Subcutaneous adipose tissue (tissue), 4 donors: ENCODE data around the gene HMGB1. TPM values are rescaled to one million over a fixed set of nuclear protein-coding genes. Genes with fewer than 3 reads are reported as not detected.

Source experiments
- CTCF ChIP-seq: fragments of 450-650 bp; IDR thresholded peaks from one replicate; pipeline ENCODE4 v1.5.1; 2016; ENCODE audit warnings: low read depth, mild to moderate bottlenecking, control low read depth, antibody characterized with exemption, moderate library complexity
- total RNA-seq, 4 donors: library from RNA; depleted of rRNA; stranded (reverse); fragments of >200 nt; gene quantifications; one replicate each; pipeline ENCODE4 v1.1.0, GENCODE V29; 2016

Gene HMGB1
- total RNA-seq, 4 donors from 2014 or later, result 194 to 234 (median 222) TPM

GRCh38 chr13:30435911-30436451 is 29.8 kb downstream of the HMGB1 start:
- no peak for TF ChIP-seq CTCF

GRCh38 chr13:30431269-30431940 is 34.3 kb downstream of the HMGB1 start:
- no peak for TF ChIP-seq CTCF

- no peak for TF ChIP-seq CTCF
Observed at GRCh38 chr13:30429721-30430694, 35.7 kb downstream of the HMGB1 start.

- TF ChIP-seq CTCF, result no peak
Observed at GRCh38 chr13:30429235-30429634, 36.5 kb downstream of the HMGB1 start.

GRCh38 chr13:30423891-30424290 is 41.8 kb downstream of the HMGB1 start:
- TF ChIP-seq CTCF, result no peak

GRCh38 chr13:30422054-30422839 is 43.5 kb downstream of the HMGB1 start, which contains the start of gene UBE2L5:
UBE2L5 (plus strand) TSS chr13:30422493; CDS start chr13:30427991, 5,498 bp downstream.
- TF ChIP-seq CTCF, result no peak
